GM21423 (cell line): ENCODE results near the gene AFDN.

Source experiments
- ATAC-seq: cut with Tn5 transposase; IDR thresholded peaks from one replicate; pipeline ENCODE4 v1.9.1; 2021; ENCODE audit warnings: mild to moderate bottlenecking, moderate library complexity; ENCODE audit not compliant: unreplicated experiment

Gene AFDN

DNA sequence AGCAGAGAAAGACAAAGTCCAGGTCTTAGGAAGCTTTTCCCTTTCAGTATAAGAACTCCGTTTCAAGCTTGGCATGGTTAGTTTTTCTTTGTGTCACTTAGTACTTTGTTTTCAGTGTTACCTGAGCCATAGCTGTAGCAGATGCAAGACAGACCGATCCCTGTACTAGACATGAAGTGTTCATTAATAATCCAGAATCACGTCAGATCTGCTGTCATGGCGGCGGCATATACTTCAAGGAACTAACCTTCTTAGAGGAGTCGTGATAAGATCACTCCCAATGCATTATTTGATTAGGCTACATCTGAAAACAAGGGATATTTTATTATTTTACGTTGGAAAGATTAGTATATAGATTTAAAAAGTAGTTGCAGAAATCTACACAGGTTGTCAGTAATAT is 83.9 kb downstream of the AFDN start:
- ATAC-seq = no peak

DNA sequence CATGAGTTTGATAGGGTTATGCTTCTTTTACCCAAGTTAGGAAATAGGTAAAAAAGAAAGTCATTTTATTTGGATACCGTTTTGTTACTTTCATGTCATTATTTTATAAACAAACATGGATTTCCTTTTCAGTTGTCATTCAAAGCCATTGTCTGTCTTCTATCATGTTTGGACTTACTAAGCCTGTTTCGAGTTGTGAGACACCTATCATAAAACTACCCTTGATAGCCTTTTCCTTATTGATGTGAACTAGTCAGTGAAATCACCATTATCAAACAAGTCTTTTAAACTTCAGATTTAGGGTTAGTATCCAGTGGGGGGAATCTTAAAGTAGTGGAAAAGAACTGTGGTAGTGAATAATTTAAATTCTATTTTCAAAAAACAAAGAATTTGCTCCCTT is 85.8 kb downstream of the AFDN start:
- no peak for ATAC-seq

DNA sequence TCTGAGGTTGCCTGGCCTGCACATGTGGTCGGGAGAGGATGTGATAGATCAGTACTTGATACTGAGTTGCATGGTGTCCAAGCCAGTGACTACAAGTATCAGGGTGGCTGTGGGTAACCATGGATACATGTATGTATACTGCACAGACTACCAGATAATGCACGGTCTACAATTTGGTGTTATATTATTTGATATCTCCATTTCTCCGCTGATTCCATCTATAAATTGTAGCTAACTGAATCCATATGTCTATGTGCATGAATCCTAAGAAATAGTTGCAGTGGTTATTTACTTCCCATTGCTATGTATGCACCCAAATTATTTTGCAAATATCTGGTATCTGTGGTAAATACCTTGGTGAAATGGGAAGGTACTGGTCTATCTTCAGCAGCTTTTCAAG is 87.0 kb downstream of the AFDN start:
- no peak for ATAC-seq

DNA sequence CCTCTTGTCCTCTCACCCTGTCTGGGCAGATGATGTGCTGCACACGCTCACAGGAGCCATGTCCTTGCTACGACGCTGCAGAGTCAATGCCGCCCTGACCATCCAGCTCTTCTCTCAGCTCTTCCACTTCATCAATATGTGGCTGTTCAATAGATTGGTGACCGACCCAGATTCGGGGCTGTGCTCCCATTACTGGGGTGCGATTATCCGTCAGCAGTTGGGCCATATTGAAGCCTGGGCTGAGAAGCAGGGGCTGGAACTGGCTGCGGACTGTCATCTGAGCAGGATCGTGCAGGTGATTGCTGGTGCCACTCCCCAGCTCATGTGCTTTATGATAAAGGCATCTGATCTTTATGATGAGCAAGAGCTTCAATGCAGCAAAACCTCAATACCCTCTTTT is 88.4 kb downstream of the AFDN start:
- no peak for ATAC-seq

DNA sequence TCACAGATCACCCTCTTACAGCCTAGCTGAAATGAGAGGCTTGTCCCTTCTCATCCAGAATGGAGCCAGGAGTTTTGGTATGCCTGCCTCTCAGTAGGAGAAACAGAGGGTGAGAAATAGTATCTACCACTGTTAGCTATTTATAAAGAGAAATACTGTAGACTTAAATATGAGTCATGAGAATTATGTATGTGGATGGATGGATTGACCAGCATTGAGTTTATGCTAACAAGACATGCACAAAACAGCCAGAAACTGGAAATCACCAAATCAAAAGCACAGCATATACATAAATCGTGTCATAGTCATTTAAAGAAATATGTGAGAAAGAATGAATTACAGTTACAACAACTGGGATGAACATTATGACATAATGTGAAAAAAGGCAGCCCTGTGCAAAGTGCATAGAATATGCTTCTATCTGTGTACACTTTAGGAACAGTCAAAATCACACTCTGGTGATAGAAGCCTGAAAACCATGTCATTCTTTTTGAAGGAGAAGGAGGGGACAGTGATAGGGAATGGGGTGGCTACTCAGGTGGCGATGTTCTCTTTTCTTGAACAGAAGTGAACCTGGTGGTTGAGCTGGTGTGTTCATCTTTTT is 90.9 kb downstream of the AFDN start:
- ATAC-seq = no peak

DNA sequence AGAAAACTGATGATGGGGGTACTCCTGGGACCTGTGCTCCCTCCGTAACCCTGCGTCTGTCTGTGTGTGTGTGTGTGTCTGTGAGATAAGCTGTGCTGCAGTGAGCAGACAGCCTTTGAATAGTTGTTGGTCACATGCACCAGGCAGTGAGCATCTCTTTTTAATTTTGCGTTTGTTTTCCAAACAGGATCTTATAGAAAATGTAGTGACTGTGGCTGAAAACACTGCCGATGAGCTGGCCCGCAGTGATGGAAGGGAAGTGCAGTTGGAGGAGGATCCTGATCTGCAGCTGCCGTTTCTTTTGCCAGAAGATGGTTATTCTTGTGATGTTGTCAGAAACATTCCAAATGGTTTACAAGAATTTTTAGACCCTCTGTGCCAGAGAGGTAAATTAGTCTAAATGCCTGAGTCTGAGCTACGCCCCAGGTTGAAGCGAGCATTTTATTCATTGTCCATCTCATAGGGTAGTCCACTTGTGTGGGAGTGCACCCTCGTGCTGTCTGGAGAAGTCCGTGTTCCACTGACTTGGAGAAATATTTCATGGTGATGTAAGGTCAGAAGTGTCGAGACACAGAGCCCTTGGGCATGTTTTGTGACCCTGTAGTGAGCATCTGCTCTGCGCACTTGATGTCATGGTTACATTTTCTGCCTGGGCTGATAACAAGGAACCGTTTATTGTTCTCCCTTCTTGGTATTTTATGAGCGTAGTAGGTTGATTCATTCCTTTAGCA is 92.0 kb downstream of the AFDN start:
- no peak for ATAC-seq

DNA sequence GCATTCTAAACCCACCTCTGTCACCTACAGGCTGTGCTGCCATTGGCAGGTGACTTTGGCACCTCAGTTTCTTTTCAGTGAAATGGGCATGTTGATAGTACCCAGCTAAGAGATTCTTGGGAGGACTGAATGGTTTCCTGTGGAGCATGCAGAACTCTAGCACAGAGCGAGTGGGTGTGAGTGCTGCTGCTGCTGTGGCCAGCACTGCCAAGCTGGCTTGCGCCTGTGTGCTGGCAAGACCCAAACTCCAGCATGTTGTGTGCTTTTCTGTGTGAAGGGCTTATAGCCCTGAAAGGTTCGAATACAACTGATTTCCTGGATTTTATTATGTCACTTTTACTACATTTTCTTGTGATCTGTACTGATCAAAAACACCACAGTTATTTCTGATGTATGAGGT is 92.6 kb downstream of the AFDN start:
- ATAC-seq = no peak

DNA sequence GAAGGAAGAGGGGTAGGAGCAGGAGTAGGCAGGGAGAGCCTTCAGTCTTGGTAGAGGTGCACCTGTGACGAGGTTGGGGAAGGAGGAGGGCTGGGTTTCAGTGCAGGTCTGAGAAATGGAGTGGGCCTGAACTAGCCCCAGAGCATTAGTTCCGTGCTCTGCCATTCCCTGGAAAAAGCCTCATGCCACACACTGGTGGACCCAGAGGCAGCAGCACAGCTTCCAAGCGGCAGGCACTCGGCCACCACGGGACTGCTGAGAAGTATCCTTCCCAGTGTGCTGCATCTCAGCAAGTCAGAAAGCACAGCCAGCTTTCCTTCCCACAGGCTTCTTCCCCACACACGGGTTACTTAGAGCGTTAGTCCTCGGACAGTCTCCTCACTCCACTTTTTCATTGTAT is 93.5 kb downstream of the AFDN start:
- ATAC-seq = no peak

DNA sequence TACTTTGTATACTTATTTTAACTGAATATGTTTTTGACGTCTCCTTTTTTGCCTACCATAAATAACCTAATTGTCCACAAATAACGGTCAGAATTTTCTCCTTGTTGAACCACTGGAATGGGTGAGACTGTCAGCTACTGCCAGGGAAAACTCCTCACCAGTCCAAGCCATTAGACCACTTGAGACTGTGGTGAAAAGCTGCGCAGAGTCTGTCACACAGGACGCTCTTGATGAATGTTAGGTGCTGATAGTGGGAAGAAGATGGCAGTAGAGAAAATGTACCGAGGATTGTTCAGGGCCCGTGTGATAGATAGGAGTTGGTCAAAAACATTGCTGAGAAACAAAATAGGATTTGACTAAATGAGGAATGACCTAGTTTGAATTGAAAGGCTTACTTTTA is 95.1 kb downstream of the AFDN start:
- no peak for ATAC-seq

DNA sequence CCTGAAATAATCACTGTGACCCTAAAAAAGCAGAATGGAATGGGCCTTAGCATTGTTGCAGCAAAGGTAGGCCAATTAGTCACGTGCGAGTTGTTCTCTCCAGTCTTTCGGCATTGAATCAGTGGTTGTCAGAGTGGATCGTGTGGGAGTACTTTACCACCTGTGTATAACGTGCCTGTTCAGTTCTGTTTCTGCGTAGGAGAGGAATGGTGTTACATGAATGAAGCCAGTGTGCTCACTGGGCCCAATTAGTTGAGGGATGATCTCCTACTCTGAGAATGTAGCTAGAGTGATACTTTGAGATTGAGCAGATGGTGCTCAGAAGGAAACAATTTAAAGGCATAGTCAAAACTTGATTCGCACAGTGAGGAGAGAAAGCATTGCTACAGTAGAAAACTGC is 98.3 kb downstream of the AFDN start:
- no peak for ATAC-seq

DNA sequence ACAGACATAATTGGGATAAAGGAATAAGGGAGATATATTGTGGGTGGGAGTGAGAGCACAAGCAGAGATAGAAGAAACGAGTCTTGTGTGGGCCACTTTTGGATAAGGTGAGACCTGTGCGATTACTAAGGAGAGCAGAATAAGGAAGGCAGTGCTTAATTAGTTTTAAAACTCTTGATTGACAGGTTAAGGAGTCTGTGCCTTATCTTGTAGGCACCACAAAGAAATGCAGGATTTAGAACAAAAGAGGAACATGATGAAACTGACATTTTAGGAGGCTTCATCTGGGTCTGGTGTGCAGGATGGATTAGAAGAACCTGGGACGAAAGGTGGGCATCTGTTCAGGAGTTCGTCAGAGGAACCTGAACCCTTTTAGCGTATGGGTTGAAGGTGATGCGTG is 100.5 kb downstream of the AFDN start:
- ATAC-seq = no peak

DNA sequence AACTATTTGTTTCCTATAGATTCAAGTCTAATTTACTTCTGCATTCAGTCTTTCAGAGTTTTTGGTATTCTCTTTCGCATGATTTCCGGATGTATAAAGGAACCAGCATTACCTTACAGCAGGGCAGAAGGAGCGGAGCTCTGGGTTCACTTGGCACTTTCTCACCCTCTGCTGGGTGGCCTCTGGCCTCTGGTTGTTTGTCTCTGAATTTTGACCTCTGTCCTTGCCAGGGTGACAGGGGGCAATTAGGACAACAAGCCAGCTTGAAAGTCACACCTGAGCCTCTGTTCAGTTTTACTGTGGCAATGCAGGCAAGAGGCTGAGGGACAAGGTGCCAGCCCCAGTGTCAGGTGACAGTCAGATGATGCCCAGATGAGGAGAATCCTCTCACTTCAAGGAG is 101.4 kb downstream of the AFDN start:
- no peak for ATAC-seq

DNA sequence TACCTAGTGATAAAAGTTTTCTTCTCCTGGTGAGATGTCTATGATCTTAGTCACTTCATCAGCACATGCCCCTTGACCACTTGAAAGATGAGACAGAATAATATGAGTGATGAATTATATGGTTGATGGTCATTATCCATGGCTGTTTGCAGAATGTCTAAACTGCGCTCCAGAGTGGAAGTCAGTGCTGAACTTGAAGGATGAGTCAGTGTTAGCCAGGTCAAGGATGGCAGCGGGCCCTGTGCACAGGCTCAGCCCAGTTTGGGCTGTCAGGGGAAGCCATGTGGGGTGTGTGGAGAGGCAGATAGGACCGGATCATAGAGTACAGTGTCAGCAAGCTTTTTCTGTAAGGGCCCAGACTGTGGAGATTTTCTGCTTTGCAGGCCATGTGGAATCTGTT is 103.6 kb downstream of the AFDN start:
- no peak for ATAC-seq

DNA sequence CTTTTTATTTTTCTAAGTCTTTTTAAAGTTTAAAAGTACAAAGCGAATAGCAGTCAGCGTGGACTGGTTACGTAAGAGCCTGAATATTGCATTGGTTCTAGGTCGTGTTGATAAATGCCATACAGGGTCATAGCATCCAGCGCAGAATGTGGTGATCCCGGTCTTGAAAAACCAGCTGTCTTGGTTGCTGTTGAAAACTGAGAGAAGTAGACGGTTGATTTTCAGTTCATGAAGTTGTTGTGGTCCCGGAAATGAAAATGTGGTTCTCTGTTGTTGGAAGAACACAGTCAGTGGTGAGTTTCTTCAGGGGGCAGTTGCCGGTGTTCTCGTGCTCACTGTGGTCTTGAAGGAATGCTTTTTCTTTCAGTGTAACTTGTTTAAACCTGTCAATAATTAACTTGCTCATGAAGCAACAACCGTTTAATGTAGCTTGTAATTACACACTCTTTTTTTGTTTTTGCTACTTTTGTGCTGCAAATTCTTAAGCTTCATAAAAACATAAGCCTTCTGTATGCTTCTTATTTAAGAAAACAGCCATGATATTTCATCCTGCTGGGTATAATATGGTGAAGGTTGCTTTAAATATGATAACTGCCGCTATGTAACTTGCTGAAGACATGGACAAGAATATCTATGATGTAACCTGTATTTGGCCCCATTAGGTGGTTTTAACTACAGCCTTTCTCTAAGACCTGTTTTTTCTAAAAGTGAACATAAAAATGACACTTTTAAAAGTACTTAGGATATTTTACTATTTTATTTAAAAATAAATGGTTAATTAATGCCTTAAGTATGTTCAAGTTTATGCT is 106.0 kb downstream of the AFDN start:
- no peak for ATAC-seq

DNA sequence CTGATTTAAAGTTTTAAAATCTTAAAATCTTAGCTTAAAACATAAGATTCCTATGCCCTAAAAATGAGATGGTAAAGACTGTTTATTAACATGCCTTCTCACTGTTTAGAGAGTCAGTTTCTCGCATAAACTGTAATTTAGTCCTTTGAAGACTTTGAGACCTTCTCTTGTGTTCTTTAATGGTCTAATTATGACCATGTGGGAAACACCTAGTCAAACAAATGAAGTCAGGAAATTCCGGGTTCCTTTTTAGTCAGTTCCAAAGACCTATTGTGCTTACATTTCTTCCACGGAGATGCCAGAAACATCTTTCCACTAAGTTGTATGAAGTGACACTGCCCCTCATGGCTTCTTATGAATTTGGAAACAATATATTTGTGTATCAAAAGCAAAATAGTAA is 106.6 kb downstream of the AFDN start:
- no peak for ATAC-seq

DNA sequence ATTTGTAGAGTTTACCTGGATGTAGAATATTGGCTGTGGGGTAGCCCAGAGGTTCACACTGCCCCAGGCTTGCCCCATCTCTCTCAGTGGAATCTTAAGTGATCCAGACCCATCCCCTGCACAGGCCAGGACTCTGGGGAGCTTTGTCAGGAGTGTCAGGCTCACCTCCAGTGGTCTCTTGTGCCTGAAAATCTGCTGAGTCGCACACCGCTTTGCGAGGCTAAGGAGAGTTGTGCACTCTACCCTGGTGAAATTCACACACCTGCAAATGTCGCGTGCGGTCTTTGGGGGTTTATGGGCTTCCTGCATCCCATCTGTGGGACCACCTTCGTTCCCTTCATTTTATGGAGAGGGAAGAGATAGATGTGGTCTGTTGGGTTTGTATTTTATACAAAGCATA is 107.1 kb downstream of the AFDN start:
- no peak for ATAC-seq

DNA sequence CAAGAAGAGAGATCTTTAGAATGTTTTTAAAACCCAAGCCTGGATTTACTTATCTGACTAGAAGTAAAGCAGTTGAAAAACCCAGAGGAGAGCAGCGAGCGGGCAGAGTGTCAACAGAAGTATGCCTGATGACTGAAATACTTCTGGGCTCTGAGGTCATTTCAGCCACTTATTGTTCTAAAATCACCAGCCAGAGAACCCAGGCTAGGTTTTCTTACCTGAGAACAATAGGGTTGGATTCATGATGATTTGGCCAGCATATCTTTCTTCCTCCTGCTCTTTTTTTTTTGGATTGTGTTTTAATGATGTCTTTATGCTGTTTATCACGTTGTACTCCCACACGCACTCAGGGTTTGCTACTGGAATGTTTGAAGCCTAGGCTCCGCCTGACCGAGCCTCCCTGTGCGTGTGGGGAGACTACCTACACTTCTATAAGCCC is 107.7 kb downstream of the AFDN start:
- ATAC-seq = no peak

DNA sequence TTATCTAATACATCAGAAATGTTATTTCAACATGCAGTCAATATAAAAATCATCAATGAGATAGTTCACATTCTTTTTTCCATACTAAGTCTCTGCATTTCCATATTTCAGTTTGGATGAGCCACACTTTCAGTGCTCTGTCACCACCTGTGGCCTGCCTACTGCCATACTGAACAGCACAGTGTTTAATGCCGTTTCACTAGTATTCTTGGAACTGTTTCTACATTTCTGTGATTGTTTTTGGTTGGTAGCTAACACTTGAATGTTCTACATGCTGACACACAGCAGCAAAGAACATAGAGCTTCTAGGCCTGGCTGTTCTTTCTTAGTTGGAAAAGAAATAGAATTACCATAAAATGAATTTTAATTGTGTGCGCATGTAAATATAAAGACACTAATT is 109.3 kb downstream of the AFDN start:
- ATAC-seq = no peak

DNA sequence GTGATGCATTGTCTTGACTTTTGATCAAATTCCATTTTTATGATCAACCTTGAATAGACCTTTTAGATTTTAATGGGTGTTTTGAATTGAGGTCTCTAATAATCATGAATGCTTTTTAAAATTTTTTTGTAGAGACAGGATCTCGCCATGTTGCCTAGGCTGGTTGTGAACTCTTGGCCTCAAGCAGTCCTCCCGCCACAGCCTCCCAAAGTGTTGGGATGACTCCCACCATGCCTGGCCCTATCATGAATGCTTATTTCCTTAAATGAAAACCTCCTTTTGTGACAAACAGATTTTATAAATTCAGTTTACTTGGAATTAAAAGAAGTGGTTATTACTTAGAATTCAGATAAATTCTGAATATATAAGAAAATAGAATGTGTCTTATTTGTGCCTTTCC is 110.6 kb downstream of the AFDN start:
- ATAC-seq = no peak

DNA sequence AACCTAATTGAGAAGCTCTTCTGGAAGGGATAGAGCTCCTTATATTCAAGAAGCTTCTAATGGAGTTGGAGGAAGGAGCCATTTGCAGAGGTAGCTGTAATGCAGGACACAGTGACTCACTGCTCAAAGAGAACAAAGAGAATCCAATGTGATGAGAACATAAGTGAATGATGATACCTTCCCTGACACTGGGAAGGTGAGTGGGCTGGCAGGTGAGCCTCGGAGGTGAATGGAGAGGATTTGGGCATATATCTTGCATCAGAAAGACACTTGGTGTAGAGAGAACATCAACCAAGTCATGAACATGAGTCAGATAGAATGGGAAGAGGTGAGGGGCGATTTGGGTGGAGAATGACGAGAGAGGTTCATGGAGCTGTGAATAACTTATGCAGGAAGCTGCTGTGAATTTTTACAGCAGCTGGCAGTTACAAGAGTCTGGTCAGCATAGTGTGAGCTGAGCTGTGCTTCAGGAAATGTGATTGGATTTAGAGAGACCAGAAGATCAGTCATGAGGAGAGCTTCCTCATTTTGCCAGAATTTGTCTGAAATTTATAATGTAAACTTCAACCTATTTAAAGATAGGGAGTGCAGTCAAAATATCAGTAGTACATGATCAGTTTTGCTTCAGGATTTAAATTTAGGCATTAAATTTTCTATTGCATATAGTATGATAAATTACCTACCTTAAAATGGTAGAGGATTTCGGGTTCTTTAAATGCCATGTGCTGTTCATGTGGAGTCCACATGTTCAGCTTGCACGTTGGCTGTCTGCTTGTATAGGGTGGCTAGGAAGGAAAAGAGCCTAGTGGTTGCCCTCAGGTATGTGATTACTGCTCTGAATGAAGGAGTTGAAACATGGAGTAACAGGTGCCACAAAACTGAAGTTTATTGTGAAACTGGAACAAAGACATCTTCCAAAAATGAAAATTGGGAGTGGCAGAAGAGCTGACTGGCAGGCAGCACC is 111.5 kb downstream of the AFDN start:
- ATAC-seq = no peak

DNA sequence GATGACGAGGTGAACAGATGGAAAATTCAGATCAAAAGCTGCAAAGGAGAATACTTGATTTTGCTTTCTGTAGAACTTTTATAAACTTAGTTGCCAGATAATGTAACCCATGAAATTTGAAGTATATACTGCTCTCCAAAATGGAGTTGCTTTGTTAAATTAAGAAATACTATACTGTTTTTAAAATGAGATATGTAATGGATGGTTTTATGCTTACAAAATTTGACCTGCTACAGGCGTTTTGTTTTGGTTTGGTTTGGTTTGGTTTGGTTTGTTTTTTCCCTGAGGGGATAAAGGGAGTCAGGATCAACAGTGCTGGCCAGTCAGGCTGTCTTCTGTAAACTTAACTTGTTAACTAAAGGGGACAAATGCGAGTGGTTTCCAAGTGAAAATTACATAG is 115.1 kb downstream of the AFDN start:
- no peak for ATAC-seq
